NCI-H1417 (cell line): ENCODE results near the gene KBTBD12.
A peak's percentile ranks its signal among the peaks of the same experiment; 100 is the strongest.

ENCODE experiments used
- DNase-seq, 3 experiments: peaks; one replicate each; lab custom pipeline; 2025; lab: John Stamatoyannopoulos, UW

Gene KBTBD12

GRCh38 chr3:127953091-127954035 lies 38.3 kb downstream of the KBTBD12 start:
- DNase-seq: peak in 1 of 3 experiments; percentile 45

- no peak for DNase-seq
Measured at GRCh38 chr3:127954640-127955039, 39.6 kb downstream of the KBTBD12 start.

- DNase-seq: no peak
Measured at GRCh38 chr3:127955728-127956127, 40.7 kb downstream of the KBTBD12 start.

GRCh38 chr3:127959041-127959440 lies 44.0 kb downstream of the KBTBD12 start:
- DNase-seq: peak in 1 of 3 experiments; percentile 26

GRCh38 chr3:127959873-127960272 lies 44.8 kb downstream of the KBTBD12 start:
- DNase-seq: peak; percentile 55 to 92 (median 77)

GRCh38 chr3:127960421-127960965 lies 45.5 kb downstream of the KBTBD12 start:
- DNase-seq: peak in 1 of 3 experiments; percentile 46

- DNase-seq: no peak
Measured at GRCh38 chr3:127961124-127961523, 46.1 kb downstream of the KBTBD12 start.

- peak in 2 of 3 experiments; percentile 31 to 62 for DNase-seq
Measured at GRCh38 chr3:127961963-127962362, 46.9 kb downstream of the KBTBD12 start.

- DNase-seq: no peak
Measured at GRCh38 chr3:127962937-127963336, 47.9 kb downstream of the KBTBD12 start.

- DNase-seq: peak; percentile 40 to 93 (median 92)
Measured at GRCh38 chr3:127964053-127964452, 49.0 kb downstream of the KBTBD12 start.

GRCh38 chr3:127964816-127965215 lies 49.8 kb downstream of the KBTBD12 start:
- no peak for DNase-seq

- DNase-seq: no peak
Measured at GRCh38 chr3:127967316-127967715, 52.3 kb downstream of the KBTBD12 start.

- DNase-seq: peak; percentile 45 to 85 (median 61)
Measured at GRCh38 chr3:127970966-127971592, 56.0 kb downstream of the KBTBD12 start.

GRCh38 chr3:127974226-127974625 lies 59.2 kb downstream of the KBTBD12 start:
- DNase-seq: no peak

GRCh38 chr3:127975153-127976029 lies 60.4 kb downstream of the KBTBD12 start:
- no peak for DNase-seq

- no peak for DNase-seq
Measured at GRCh38 chr3:127978636-127979035, 63.6 kb downstream of the KBTBD12 start.

- no peak for DNase-seq
Measured at GRCh38 chr3:127979473-127979872, 64.4 kb downstream of the KBTBD12 start.

GRCh38 chr3:127981097-127981496 lies 66.1 kb downstream of the KBTBD12 start:
- DNase-seq: no peak

GRCh38 chr3:127982155-127982554 lies 67.1 kb downstream of the KBTBD12 start:
- DNase-seq: no peak

- DNase-seq: no peak
Measured at GRCh38 chr3:127984241-127984975, 69.4 kb downstream of the KBTBD12 start.

GRCh38 chr3:127985216-127985615 lies 70.2 kb downstream of the KBTBD12 start:
- DNase-seq: no peak
